GM23338 (cell line): ENCODE results near the gene HSF2BP.

Experiments used
- CREB1 ChIP-seq: fragments of 250-450 bp; sonication (Bioruptor Pico); IDR thresholded peaks from 2 replicates; pipeline ENCODE4 v1.5.0; 2020; ENCODE audit warnings: low read depth, mild to moderate bottlenecking, moderate library complexity
- CTCF ChIP-seq, 2 experiments: fragments of 200-600 bp in 1 of 2; sonication (generic) in 1 of 2; conservative IDR thresholded peaks; 2 replicates each; pipeline versions ENCODE4 v1.5.1 to v1.6.1; 2016 to 2017; ENCODE audit warnings: antibody characterized with exemption in 2 of 2, low read depth in 2 of 2, mild to moderate bottlenecking in 2 of 2, moderate library complexity in 1 of 2
- EZH2 ChIP-seq: fragments of 200-600 bp; sonication (generic); IDR thresholded peaks from one replicate; pipeline ENCODE4 v1.8.0; 2017; ENCODE audit warnings: antibody characterized with exemption, mild to moderate bottlenecking, low read depth; ENCODE audit not compliant: unreplicated experiment
- JUNB ChIP-seq: IDR thresholded peaks from one replicate; pipeline ENCODE4 v1.6.1; 2016; ENCODE audit warnings: antibody characterized with exemption; ENCODE audit not compliant: unreplicated experiment
- NANOG ChIP-seq: IDR thresholded peaks from 2 replicates; pipeline ENCODE4 v1.6.1; 2016; ENCODE audit warnings: antibody characterized with exemption, borderline replicate concordance

GRCh38 chr21:43691801-43692200 lies 32.5 kb upstream of the HSF2BP start:
- no peak for TF ChIP-seq CREB1 (CRISPR knock-in tag)
- no peak for TF ChIP-seq EZH2
- TF ChIP-seq CTCF (conservative IDR thresholded peaks at IDR 0.05; ENCODE audit: low read depth in 2 of 2), result no peak
- no peak for TF ChIP-seq JUNB
- no peak for TF ChIP-seq NANOG
